GM18508 (cell line): ENCODE results near the gene ASAP3.
"Not testable (repeated sequence)": the region's sequence is repeated elsewhere in the genome, so short reads cannot be mapped to it uniquely, and the experiment has no call there.

Experiments
- ATAC-seq: cut with Tn5 transposase; IDR thresholded peaks from one replicate; pipeline ENCODE4 v1.9.1; 2021; ENCODE audit warnings: moderate number of reproducible peaks; ENCODE audit not compliant: insufficient read depth, unreplicated experiment

The ASAP3 gene

GRCh38 chr1:23380719-23381118, 103.3 kb downstream of the ASAP3 start:
- no peak for ATAC-seq

GRCh38 chr1:23380236-23380635, 103.7 kb downstream of the ASAP3 start:
- ATAC-seq: not testable (repeated sequence)
